CD4-positive, alpha-beta T cell treated with Interleukin-6 at 100 ng/mL for 8 hours (primary cell): ENCODE measurements around the gene PRKD2.
"Not testable (repeated sequence)": the region's sequence is repeated elsewhere in the genome, so short reads cannot be mapped to it uniquely, and the experiment has no call there.

Source experiments
- DNase-seq: peaks from one replicate; pipeline ENCODE4 v3.0.0-alpha.2; 2020; ENCODE audit warnings: mixed read lengths, low spot score

The PRKD2 gene

DNA sequence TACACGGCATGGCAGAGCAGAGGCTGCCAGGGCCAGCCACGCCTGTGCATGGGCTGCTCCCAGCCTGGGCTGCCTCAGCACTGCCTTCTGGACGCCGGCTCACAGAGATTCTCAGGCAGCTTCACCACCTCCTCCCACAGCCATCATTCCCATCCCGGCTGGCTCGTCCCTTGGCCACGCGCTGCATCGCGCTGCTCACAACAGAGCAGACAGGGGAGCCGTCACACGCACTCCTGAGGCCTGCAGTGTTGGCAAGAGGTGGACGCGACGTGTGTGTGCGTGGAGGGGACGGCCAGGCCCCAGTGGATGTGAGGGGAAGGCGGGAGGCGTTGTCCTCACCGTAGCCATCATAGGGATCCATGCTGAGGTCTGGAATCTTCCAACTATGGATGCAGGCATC is 7.6 kb upstream of the PRKD2 start:
- DNase-seq: no peak

DNA sequence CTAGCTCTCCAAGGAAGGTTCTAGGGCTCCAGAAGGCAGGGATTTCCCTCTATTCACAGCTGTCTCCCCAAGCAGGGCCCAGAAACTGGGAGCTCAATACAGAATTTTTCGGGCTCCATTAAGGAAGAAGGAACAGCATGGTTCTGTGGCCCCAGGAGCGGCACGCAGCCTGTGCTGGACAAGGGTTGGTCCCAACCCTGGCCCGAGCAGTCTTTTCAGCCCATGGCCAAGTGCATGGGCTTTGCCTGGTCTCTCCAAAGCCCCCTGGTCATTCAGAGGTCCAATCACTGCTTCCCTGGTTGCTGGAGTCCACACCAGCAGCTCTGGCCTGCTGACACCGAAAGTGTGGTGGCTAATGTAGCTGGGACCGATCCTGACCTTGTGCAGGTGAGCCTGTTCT is 6.6 kb upstream of the PRKD2 start:
- DNase-seq: no peak

DNA sequence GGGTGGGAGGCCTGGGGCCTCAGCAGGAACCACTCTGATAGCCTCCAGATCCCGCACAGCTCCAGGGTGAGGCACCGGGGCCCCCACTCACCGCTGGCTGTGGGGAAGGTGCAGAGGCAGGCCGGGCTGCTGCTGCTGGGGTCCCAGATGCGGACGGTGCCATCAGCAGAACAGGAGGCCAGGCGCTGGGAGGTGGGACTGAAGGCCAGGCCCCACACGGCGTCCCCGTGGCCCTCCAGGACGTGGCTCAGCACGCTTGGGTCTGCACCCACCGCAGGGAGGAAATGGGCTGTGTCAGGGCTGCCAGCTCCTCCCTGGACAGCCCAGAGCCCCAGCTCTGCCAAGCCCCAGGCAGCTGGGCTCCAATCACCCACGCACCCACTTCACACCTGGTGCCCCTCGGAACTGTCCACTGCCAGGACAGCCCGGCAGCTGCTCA is 6.1 kb upstream of the PRKD2 start:
- DNase-seq: no peak

DNA sequence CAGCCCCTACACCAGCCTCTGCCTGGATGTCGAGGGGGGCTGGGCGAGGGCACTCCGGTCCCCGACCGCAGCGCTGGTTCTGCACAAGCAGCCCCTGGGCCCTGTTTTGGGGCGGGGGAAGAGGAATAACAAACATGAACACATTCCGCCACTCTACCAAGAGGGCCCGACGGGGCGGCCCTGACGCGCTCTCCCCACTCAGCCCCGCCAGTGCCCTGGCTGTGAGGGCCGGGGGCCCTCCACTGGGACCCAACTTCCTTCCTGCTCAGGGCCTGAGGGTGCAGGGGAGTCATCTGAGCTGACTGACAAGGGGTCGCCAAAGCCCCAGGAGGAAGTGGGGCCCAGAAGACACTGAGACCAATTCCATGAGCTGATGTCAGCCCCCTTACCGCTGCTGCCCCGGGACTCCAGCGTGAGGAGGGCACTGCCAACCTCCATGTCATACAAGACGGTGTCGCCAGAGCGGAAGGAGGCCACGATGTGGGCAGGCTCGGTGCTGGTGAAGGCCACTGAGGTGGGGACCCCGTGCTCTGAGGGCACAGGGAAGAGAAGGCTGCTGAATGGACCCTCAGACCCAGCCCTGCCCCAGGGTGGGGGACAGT is 5.6 kb upstream of the PRKD2 start:
- DNase-seq: no peak

DNA sequence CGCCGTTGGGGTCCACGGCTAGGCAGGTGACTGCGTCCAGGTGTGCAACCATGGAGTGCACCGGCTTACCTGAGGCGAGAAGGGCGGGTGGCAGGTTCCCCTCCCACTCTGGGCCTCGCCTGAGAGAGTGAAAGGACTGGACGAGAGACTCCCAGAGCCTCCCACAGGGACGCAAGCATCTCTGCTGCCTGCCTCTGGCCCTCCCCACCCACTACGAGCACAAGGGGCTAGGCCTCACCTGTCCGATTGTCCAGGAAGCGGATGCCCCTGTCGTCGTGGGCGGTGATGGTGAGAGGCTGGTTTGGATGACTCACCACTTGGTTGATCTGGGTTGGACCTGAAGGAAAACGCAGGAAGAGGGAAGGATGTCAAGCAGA is 5.1 kb upstream of the PRKD2 start:
- no peak for DNase-seq

DNA sequence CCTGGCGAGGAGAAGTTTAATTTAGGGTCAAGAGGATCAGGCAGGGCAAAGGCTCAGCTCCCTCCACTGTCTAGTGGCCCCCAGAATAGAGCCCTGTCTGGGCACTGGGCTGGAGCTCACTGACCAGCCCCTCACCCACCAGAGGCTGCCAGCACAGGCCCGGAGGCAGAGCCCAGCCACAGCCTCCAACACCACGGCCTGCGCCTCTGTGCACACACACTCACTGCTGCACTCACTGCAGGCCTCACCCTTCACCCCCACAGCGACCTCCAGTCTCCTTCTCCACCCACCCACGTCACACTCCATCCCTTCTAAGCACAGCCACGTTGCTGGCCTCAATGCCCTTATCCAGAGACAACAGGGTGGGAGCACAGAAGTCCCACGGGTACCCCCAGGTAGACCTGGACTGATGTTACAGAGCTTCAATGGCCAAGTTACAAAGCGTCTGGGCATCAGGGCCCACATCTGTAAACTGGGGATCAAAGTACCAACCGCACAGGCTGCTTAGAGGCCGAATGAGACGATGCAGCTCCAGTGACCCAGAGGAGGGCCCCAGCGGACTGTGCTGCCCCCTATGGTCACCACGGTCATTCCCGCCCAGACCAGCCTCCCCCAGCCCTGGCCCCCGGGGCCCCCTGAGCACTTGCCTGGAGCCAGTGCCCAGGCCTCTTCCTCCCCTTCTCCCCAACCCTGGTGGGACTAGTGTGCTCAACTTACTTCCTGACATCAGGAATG is 4.5 kb upstream of the PRKD2 start:
- DNase-seq: no peak

DNA sequence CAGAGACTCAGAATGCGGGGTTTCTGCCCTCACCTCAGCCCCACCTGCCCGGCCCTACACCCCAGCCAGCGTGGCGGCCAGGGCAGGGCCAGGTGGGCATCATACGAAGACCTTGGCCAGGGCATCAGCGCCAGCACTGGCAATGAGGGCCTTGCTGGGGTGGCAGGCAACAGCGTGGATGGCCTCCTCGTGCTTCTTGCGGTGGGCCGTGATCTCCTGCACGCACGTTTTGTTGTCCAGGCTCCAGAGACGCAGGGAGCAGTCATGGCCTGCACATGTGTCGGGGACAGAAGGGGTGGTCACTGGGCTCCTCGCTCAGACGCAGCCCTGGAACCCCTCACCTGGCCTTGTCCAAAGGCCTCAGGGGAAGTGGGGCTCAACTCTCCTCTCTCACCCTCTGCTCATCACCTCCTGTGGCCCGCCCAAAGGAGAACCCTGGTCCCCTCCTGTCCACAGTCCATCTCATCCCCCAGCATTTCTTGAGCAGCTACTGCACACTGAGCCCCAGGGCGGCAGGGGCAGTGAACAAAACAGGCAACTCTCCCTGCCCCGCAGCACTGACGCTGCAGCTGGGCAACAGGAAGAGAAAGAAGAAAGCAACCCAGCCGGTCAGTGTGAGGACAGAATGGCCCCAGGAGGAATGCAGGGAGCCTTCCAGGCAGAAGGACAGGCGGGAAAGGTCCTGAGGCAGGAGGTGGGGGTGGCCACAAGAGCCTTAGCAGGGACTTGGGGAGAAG is 3.8 kb upstream of the PRKD2 start:
- DNase-seq: no peak

DNA sequence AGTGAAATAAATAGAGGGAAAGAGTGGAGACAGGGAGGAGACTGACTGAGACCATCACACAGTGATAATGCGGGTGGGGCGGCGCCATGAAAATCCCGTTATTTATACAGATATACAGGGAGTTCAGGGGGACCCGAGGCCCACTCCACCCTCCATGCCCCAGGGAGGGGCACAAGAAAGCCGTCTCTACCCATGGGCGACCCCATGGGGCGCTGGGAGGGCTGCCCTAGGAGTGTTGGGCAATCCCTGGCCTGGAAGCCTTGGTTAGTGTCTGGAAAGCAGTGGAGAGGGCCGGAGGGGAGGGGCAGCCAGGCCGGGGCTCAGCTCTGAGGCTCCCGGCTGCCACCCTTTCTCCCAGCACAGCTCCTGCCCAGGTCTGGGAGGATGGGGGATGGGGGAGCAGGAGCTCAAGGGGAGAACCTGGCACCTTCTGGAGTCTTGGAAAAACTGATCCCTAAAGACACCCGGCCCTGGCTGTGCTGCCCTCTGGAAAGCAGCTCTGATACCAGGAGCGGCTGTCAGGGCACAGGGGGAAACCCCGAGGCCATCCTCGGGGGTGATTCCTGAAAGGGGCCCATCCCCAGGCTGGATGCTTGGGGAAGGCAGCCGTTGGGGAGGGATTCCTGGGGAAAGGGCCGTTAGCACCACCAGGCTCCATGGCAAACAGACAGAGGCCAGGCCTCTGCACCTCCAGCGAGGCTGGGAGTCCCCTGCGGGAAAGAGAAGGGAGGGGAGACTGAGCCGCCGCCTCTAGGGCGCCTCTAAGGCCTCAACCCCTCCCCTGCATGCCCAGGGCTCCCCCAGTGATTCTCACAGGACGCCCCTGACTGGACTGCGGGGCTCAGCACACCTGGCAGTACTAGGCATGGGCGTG is 3.0 kb upstream of the PRKD2 start:
- no peak for DNase-seq

DNA sequence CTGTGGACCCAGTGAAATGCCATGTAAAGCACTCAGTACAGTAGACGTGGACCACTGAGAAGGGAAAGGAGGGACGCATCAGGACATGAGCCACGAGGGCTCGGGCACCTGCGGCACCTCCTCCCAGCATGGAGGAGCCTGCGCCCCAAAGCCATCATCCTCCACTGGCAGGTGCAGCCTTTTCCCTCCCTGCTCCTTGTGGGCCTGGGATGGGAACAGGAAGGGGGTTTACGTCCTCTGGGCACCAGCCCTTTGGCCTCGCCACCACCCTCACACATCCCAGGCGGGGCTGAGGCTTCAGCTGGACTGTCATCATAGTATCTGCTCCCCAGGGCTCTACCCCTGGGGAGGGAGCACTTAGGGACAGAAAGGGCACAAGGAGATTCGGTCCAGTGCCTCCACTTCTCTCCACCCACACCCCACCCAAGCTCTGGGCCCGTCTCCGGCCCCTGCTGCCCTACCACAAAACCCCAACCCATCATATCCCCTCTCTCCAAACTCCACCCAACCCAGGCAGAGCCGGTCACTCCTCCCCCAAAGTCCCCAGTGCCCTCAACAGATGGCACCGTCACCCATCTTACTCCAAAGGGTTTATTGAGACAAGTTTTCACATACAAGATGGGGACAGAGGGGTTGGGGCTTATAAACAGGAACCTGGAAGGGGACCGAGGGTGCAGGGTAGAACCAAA is 2.2 kb upstream of the PRKD2 start:
- no peak for DNase-seq

DNA sequence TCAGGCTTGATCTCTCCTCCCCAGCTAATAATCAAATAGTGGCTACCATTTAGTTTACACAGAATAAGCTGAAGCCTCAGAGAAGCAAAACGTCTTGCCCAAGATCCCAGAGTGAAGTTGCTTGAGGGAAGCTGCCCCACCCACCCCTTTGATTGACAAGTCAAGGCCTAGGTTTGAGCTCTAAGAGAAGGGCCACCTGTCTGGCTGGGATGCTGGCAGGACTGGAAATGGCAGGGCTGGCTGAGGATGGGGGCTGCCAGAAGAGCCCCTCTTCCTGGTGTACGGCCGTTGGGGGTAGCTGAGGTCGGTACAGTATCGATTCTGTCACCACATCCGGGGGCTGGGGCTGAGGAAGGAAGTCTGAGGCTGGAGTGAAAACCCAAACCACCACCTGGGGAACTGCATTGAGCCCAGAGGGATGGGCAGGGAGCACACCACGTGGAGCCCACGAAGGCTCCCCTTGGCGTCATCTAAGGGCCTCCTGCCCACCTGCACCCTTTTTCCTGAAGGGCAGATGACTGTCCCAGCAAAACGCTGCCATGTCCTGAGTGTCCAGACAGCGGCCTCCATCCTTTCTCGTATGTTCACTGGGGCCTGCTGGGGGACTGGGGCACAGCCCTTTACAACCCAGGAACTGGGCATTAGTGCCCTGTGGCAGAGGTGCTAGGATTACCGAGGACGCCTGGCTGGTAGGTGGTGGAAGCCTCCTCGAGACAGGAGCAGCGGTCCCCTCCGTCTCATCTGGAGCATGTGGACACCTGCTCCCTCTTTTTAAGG is 1.4 kb upstream of the PRKD2 start:
- peak; percentile 64 for DNase-seq

DNA sequence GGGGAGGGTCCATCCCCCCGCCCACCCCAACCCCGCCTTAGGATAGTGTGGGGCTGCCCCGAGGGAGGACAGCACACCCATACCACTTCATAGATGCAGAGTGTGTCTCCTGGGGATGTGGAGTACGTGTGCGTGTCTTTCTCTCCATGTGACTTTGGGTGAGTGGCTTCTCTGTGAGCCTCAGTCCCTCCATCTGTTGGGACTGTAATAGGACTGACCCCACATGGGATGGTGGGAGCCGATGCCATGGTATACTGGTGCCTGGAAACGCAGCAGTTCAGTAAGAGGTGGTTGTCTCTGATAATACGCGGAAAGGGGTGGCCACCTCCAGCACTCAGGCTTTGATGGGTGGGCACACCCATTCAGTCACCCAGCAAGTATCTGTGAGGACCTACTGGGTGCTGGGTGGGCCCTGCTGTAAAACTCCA is 816 bp upstream of the PRKD2 start:
- DNase-seq: no peak

DNA sequence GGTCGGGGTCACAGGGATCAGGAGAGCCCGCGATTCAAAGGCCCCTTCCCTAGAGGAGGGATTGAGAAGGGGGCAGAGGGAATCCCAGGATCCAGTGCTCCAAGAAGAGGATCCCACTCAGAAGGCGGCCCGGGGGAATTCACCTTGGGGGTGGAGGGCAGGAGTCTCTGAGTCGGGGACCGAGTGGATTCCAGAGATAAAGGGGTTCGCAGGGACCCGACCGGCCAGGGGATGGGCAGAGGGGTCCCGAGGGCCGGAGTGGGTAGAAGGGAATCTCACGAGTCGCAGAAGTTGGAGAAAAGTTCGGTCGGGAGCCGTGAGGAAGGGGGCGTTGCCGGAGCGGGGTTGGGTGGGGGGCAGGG is 261 bp downstream of the PRKD2 start:
- no peak for DNase-seq

DNA sequence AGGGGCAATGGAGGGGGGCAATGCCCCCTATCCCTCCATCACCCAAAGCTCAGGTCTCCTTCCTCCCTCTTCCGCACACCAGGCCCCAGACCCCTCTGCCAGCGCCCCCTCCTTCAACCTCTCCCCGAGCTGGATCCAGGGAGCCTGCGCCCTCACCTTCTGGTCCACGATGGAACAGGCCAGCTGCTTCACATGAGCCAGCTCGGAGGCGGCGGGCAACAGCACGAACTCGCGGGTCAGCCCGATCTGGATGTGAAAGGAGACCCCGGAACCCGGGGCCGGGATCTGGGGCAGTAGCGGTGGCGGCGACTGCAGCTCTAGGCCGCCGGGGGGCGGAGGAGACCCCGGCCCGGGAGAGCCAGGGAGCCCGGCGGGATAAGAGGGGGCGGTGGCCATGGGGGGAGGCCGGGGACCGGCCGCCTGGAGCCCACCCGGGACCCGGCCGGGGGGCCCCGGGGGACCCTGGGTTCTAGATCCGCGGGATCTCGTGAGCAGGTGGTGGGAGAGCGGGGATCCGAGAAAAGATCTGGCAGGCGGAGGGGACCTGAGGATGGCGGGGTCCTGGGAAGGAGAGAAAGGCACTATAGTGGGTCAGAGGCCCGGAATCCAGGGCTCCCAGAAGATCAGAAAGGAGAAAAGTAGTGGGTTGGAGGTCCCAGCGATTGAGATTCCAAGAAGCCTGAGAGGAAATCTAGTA is 791 bp downstream of the PRKD2 start:
- no peak for DNase-seq

DNA sequence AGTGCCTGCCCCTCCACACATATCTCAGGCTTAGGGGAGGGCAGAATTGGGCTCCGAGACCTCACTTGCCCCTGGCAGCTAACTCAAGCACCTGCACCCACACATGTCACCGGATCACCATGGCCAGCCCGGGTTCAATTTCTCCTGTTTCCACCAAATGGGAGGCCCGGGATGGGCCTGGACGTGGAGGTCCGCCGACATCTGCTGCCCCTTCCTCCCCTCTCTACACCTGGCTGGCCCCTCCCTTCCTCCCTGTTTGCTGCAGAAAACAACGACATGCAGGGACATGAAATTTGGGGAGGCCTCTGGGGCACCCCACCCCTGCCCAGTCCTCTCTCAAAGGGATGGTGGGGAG is 1.3 kb downstream of the PRKD2 start:
- no peak for DNase-seq

DNA sequence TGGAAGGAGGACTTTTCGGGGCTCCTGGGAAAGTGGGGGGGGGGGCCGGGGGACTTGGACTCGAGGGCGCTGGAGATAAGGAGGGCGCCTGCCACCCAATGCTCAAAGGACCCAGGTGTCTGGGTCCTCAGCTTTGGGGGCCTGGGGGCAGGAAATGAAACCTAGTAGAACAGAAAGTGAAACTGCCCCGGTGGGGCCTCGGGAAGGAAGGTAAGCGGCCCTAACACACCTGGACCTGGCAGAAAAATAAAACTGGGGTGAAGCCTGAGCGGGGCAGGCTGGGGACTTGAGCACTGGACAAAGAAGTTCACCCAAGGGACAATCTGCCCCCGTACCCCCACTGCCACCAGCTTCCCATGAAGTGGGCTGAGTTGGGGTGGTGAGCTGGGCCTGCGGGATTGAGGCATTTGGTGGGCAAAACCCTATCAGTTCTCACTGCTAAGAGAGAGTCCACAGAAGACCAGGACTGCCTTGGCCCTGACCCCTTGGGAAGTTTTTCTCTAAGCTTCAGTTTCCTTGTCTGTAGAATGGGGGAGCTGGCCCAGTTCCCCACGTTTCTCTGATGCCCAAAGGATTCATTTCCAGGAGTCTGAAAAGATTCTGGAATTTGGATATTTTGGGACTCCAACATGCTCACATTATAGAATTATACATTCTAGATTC is 2.3 kb downstream of the PRKD2 start:
- peak; percentile 71 for DNase-seq

DNA sequence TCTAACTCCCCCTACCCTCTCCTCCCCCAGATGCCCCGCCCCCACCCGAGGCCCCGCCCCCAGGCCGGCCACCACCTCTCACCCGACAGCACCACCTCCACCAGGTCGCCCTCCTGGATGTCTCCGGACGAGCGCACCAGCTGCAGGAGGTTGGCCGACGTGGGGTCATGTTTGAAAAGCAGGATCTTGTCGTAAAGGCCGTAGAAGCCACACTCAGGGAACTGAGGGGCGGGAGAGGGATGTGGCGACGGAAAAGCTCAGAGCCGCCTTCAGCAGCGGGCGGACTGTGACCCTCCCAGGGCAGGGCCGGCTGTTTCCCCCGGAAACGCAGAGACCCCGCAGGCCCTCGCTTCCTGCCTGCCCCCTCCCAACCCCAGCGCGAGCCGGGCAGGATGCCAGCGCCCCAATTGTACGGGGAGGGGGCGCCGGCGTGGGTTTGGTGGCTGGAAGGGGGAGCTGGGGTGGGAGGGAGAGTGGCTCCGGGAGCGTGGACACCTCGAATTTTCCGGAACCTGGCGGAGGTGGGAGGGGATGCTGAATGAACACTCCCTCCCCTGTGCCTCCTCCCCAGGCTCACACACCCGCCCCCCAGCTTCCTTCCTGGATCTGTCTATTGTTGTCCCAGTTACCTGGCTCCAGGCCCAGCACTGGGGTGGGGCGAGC is 3.0 kb downstream of the PRKD2 start:
- peak; percentile 83 for DNase-seq

DNA sequence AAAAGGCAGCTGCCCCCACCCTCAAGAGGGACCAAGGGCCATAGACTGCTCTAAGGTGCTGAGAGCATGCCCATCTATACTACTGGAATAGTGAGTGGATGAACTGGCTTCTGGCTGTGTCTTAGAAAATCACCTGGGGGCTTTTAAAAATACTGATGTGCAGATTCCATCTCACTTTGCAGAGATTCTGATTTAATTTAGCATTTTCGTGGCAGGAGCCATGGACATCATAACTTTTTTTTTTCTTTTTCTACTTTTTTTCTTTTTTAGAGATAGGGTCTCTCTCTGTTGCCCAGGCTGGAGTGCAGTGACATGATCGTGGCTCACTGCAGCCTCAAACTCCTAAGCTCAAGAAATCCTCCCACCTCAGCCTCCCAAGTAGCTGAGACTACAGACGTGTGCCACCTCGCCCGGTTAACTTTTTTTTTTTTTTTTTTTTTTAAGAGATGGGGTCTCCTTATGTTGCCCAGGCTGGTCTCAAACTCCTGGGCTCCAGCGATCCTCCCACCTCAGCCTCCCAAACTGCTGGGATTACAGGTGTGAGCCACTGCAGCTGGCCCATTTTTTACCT is 4.1 kb downstream of the PRKD2 start:
- not testable (repeated sequence) for DNase-seq

DNA sequence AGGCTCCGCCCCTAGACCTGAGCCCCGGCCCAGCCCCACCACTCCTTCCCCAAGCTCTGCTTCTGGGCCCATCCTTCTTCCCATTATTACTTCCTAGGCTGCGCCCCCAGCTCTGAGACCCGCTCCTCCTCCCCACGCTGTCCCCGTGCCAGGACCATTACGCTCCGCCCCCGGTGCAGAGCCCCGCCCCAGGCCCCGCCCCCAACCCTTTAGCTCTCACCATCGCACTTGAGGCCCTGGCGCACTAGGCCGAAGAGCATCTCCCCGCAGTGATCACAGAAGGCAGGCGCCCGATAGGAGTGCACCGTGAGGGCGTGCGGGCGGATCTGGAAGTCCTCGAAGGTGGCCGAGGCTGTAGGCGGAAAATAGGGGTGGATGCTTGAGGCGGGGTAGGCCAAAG is 6.2 kb downstream of the PRKD2 start:
- no peak for DNase-seq
